PC-9 (cell line): Measurements from ENCODE around the gene GCDH.

Source experiments
- CTCF ChIP-seq: fragments of 200-600 bp; sonication (generic); conservative IDR thresholded peaks from 2 replicates; pipeline ENCODE4 v1.6.1; 2017; ENCODE audit warnings: mixed run types, antibody characterized with exemption, mild to moderate bottlenecking, moderate library complexity
- EZH2 ChIP-seq: fragments of 200-600 bp; sonication (generic); IDR thresholded peaks from 2 replicates; pipeline ENCODE4 v1.8.0; 2017; ENCODE audit warnings: antibody characterized with exemption, low read depth

DNA sequence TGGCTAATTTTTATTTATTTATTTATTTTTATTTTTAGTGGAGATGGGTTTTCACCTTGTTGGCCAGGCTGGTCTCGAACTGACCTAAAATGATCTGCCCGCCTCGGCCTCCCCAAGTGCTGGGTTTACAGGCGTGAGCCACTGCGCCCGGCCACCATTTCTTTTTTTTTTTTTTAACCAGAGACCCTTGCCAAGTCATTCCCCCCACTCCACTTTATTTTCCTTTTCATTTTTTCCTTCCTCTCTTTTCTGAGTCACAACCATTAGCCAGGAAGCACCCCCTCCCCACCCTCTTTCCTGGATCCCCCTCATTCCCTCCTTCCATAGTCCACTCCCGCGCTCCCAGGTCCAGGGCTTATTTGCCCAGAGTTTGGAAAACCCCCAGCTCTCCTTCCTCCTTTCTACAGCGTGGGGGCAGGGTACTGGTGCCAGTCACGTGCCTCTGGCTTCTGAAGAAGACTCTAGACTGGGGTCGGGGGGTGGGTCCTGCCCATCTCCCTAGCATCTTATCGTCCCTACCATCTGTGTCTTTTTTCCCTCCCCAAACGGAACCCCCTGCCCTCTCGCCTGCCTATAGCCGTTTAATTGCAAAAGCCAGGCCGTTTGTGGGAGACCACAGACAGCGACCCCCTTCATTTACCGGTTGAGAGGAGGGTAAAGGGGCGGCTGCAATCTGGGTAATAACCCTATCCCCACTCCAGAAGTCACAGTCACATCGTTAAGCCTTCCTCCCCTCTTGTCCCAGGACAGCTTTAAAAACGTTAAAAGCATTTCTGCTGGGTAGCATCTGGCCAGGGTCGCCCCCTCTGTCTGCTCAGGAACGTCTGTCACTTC lies 46.4 kb downstream of the GCDH start:
- TF ChIP-seq CTCF = no peak
- no peak for TF ChIP-seq EZH2
